Occipital lobe (tissue), 2 donors: ENCODE data around the gene EGR4. TPM values are rescaled to one million over a fixed set of nuclear protein-coding genes. Genes with fewer than 3 reads are reported as not detected.

ENCODE experiments used
- DNase-seq: peaks from one replicate; lab custom pipeline; 2025; lab: John Stamatoyannopoulos, UW
- total RNA-seq: library from RNA; depleted of rRNA; stranded (reverse); fragments of >200 nt; gene quantifications from one replicate; pipeline ENCODE4 v1.2.3, GENCODE V29; 2014

EGR4 gene
- not detected for total RNA-seq

GRCh38 chr2:73293534-73294171, at the start of gene EGR4:
Gene EGR4 (minus strand): TSS chr2:73293548. CDS start chr2:73293317, 231 bp downstream.
- DNase-seq: peak; percentile 77

GRCh38 chr2:73341039-73341438, 47.7 kb upstream of the EGR4 start:
- no peak for DNase-seq

DNA sequence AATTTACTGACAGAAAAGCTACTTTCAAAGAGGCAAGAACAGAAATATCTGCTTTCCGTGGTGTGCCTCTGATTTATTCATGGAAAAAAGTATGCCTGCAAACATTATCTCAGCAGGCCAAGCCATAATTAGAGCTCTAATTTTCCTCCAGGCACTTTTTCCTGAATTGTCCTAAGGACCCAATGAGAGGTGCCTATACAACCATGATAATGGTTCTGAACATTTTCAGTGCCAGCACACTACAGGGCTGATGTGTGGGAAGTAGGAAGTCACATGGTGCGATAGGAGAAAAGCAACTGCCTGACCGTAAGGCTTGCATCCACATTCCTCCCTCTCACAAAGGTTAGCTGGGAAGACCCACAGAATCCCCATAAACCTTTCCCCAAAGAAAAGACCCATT, 45.9 kb upstream of the EGR4 start:
- no peak for DNase-seq

DNA sequence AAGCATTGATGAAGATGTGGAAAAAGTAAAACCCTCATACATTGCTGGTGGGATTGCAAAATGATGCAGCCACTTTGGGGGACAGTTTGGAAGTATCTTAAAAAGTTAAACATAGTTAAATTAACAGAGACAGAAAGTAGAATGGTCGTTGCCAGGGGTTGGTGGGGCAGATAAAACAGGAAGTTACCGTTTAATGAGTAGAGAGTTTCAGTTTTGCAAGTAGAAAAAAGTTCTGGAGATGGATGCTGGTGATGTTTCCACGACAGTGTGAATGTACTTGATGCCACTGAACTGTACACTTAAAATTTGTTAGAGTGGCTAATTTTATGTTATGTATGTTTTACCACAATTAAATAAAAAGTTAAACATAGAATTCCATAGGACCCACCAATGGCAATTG, 44.5 kb upstream of the EGR4 start:
- DNase-seq: no peak

GRCh38 chr2:73334620-73335019, 41.3 kb upstream of the EGR4 start:
- DNase-seq: no peak

DNA sequence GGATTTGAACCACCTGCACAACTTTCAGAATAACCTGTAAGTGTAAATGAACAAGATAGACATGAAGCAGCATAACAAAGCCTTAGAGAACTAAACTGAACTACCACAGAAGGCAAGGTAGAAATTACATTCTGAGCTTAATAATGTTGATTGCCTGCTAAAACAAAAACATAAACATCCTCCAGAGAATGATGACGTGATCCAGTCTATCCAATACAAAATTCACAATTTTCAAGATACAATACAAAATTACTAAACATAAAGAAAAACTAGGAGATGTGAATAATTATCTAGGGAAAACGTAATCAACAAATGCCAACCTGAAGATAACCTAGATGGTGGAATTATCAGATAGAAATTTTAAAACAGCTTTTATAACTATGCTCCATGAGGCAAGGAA, 40.7 kb upstream of the EGR4 start:
- no peak for DNase-seq

- DNase-seq: no peak
Measured at GRCh38 chr2:73333564-73333963, 40.2 kb upstream of the EGR4 start.

DNA sequence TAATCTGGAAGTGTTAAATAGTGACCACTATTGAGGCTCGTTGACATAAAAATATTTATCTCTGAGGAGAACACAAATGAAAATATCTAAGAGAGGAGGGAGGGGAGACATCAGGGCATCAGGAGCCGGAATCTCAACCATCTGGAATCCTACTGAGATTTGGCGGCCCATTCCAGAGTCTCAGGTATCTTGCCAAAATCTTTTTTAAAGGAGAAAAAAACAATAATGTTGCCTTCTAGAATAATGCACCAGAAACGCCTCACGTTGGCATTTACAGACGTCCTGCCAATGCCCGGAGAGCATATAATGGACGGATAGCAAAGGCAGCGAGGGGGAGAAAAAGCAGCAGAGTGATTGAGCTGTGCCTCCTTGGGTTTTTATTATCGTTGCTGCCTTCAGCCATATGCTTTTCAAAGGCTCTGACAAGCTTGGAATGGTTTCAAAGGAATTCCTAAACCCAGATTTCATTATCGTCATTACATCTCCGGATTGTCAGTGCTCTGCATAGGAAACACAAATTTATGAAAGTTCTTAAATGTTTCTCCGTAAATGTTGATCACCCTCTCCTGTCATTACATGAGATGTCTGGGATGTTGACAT, 30.9 kb upstream of the EGR4 start:
- no peak for DNase-seq

- DNase-seq: no peak
Measured at GRCh38 chr2:73323551-73323950, 30.2 kb upstream of the EGR4 start.

GRCh38 chr2:73314441-73314840, 21.1 kb upstream of the EGR4 start:
- no peak for DNase-seq

DNA sequence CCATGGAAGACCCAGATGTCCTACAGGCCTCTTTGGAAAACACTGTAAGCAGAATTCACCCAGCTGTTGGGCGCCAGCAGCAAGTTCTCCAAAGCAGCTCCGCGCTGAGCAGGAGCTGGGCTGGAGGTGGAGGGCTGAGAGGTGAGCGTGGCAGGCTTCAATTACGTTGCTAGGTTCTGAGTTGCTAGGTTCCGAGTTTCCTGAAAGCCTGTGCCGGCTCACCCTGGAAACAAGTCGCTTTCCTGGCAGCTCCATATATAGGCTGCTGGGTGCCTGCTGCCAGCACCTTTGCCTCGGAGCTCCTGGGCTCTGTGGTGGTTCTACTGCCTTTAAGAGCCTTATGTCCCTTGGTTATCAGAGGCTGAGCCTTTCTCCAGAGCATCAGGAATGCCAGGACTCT, 14.4 kb upstream of the EGR4 start:
- no peak for DNase-seq

GRCh38 chr2:73301636-73302035, 8.3 kb upstream of the EGR4 start:
- no peak for DNase-seq

DNA sequence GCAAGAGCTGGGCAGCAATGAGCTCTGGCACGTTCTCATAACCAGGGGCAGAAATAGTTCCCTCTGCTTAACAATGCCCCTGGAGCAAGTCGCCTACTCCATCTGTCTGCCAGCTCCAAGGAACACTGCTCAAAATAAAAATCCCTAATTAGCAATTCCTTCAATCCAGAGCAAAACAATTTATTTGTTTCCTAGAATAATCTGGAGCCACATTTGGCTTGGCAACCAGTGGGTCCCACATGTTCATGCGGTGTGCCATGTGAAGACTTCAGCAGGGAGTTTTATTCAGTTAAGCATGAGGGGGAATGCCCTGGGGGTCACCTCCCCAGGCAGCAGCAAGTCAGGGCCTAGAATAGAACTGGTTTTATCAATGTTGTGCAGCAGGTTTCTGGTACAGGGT, 7.6 kb upstream of the EGR4 start:
- DNase-seq: no peak

GRCh38 chr2:73297586-73297985, 4.2 kb upstream of the EGR4 start:
- DNase-seq: no peak

- DNase-seq: no peak
Measured at GRCh38 chr2:73297151-73297559, 3.8 kb upstream of the EGR4 start.

GRCh38 chr2:73295751-73296400, 2.5 kb upstream of the EGR4 start:
- no peak for DNase-seq

GRCh38 chr2:73294239-73294638, 891 bp upstream of the EGR4 start:
- no peak for DNase-seq

DNA sequence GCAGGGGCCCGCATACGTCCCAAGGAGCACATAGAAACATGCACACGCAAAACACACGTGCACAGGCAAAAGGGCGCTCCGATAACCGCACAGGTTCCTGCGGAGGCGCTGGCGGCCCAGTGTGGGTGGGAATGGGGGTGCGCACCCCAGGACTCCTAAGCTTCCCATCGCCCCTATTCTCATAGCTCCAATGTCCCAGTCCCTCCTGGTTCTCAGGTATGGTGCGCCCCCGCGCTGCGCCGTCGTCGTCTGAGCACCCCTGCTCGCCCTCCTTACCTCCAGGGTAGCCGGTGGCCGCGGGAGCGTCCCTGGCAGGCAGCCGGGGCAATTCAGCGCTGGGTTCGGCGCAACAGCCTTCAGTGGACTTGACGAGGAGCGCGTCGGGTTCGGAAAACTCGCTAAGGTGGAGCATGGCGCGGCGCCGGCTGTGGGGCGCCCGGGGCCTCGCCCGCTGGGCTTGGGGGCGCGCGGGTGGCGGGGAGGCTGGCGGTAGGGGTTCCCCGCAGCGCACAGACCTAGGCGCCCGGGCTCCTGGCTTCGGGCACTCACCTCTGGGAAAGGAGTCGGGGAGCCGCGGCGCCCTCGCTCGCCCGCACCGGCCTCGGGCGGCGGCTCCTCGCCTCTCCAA, 328 bp downstream of the EGR4 start:
- DNase-seq: no peak

DNA sequence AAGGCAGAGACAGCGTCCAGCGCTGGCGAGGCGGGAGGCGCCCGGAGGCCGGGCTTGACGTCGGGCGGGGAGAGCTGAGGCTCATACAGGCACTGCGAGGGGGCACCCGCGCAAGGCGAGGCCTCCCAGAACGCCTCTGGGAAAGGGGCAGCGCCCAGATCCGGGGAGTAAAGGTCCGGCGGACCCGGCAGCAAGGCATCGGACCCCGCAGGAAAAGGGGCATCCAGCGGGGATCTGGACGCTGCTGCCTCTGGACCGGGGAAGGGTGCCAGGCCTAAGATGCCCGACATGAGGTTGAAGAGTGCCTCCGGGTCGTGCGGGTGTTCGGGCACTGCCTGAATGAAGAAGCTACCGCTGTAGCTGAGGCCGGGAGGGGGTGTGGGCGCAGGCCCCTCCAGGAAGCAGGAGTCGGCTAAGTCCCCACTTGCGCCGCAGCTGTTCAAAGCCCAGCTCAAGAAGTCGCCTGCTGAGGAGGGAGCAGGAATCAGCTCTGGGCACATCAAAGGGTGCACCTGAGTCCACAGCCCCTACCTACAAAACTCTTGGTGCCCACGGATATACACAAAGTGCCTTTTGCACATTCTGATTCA, 937 bp downstream of the EGR4 start:
- DNase-seq: no peak

- no peak for DNase-seq
Measured at GRCh38 chr2:73291461-73292315, 1.7 kb downstream of the EGR4 start.

GRCh38 chr2:73291093-73291460, 2.3 kb downstream of the EGR4 start:
- DNase-seq: no peak
